Stimulated activated CD8-positive, alpha-beta memory T cell treated with anti-CD3 and anti-CD28 coated beads, Interleukin-4, amount 100 ng/mL, for 48 hours (primary cell): ENCODE results near the gene COG5.
"Not testable (repeated sequence)": the region's sequence is repeated elsewhere in the genome, so short reads cannot be mapped to it uniquely, and the experiment has no call there.

Experiments
- DNase-seq: peaks from one replicate; pipeline ENCODE4 v3.0.0-alpha.2; 2020

COG5 gene

GRCh38 chr7:107258737-107259136 is 305.0 kb downstream of the COG5 start:
- DNase-seq: no peak

GRCh38 chr7:107255602-107256001 is 308.1 kb downstream of the COG5 start:
- no peak for DNase-seq

- DNase-seq: no peak
Measured at GRCh38 chr7:107254398-107254985, 309.2 kb downstream of the COG5 start.

- DNase-seq: no peak
Measured at GRCh38 chr7:107253599-107253998, 310.1 kb downstream of the COG5 start.

GRCh38 chr7:107251963-107252362 is 311.8 kb downstream of the COG5 start:
- DNase-seq: no peak

- no peak for DNase-seq
Measured at GRCh38 chr7:107248551-107249316, 315.0 kb downstream of the COG5 start.

- DNase-seq: not testable (repeated sequence)
Measured at GRCh38 chr7:107246836-107247235, 316.9 kb downstream of the COG5 start.

GRCh38 chr7:107244613-107245012 is 319.1 kb downstream of the COG5 start:
- no peak for DNase-seq

- DNase-seq: no peak
Measured at GRCh38 chr7:107242267-107242666, 321.5 kb downstream of the COG5 start.

GRCh38 chr7:107237451-107237850 is 326.3 kb downstream of the COG5 start:
- DNase-seq: no peak

- no peak for DNase-seq
Measured at GRCh38 chr7:107236862-107237261, 326.9 kb downstream of the COG5 start.

- DNase-seq: no peak
Measured at GRCh38 chr7:107234436-107234835, 329.3 kb downstream of the COG5 start.

- no peak for DNase-seq
Measured at GRCh38 chr7:107233981-107234380, 329.7 kb downstream of the COG5 start.

- DNase-seq: no peak
Measured at GRCh38 chr7:107233174-107233573, 330.5 kb downstream of the COG5 start.

- no peak for DNase-seq
Measured at GRCh38 chr7:107232568-107233090, 331.1 kb downstream of the COG5 start.

GRCh38 chr7:107230334-107230733 is 333.4 kb downstream of the COG5 start:
- DNase-seq: no peak

GRCh38 chr7:107228291-107228690 is 335.4 kb downstream of the COG5 start:
- DNase-seq: no peak

- DNase-seq: no peak
Measured at GRCh38 chr7:107224374-107225223, 339.1 kb downstream of the COG5 start.

- not testable (repeated sequence) for DNase-seq
Measured at GRCh38 chr7:107220806-107221205, 342.9 kb downstream of the COG5 start.

- DNase-seq: no peak
Measured at GRCh38 chr7:107220356-107220755, 343.4 kb downstream of the COG5 start.

- no peak for DNase-seq
Measured at GRCh38 chr7:107219563-107220244, 344.0 kb downstream of the COG5 start.

- no peak for DNase-seq
Measured at GRCh38 chr7:107213945-107214344, 349.8 kb downstream of the COG5 start.
